K562 (cell line): ENCODE data around the gene GCDH. TPM values are rescaled to one million over a fixed set of nuclear protein-coding genes. Genes with fewer than 3 reads are reported as not detected.

Experiments used
- ASH1L ChIP-seq: fragments of 450-650 bp; IDR thresholded peaks from 2 replicates; pipeline ENCODE4 v1.6.1; 2018; ENCODE audit warnings: borderline replicate concordance, mild to moderate bottlenecking, low read depth; ENCODE audit not compliant: partially characterized antibody
- ATF1 ChIP-seq, 2 experiments: fragments of 450-650 bp in 1 of 2; IDR thresholded peaks; 2 replicates each; pipeline ENCODE4 v1.6.1; 2016; ENCODE audit warnings: missing compliant biosample characterization in 1 of 2, missing genetic modification characterization in 1 of 2
- CEBPB ChIP-seq: fragments of 450-650 bp; IDR thresholded peaks from 2 replicates; pipeline ENCODE4 v1.6.1; 2016; ENCODE audit warnings: missing genetic modification characterization, missing compliant biosample characterization
- ETV5 ChIP-seq: sonication (generic); formaldehyde crosslinking; IDR thresholded peaks from 2 replicates; pipeline ENCODE4 v1.4.0; 2020; ENCODE audit warnings: low read depth, mild to moderate bottlenecking, missing genetic modification reagents
- EWSR1 ChIP-seq: fragments of 450-650 bp; IDR thresholded peaks from 2 replicates; pipeline ENCODE4 v1.6.1; 2018; ENCODE audit warnings: borderline replicate concordance, mild to moderate bottlenecking, low read depth, moderate library complexity; ENCODE audit not compliant: partially characterized antibody
- HCFC1 ChIP-seq: IDR thresholded peaks from 2 replicates; pipeline ENCODE4 v1.6.1; 2012; ENCODE audit warnings: low read depth, low read length, improper control_type of control experiment
- HMGN3 ChIP-seq: IDR thresholded peaks from 2 replicates; pipeline ENCODE4 v1.6.1; 2011; ENCODE audit warnings: borderline replicate concordance, low read depth, mild to moderate bottlenecking, mixed read lengths, low read length; ENCODE audit not compliant: insufficient read length; ENCODE audit errors: extremely low read depth
- KDM1A ChIP-seq, 2 experiments: fragments of 450-650 bp; IDR thresholded peaks; 2 replicates each; pipeline ENCODE4 v1.6.1; 2016; ENCODE audit warnings: mild to moderate bottlenecking in 2 of 2
- PURB ChIP-seq: sonication (generic); formaldehyde crosslinking; IDR thresholded peaks from 2 replicates; pipeline ENCODE4 v1.9.0; 2021; ENCODE audit warnings: low read depth, mild to moderate bottlenecking, missing genetic modification reagents
- RFX7 ChIP-seq: fragments of 250-450 bp; sonication (Bioruptor Pico); IDR thresholded peaks from 2 replicates; pipeline ENCODE4 v1.5.1; 2021; ENCODE audit warnings: mild to moderate bottlenecking
- TFAM ChIP-seq: fragments of 250-450 bp; sonication (Bioruptor Pico); conservative IDR thresholded peaks from 2 replicates; pipeline ENCODE4 v1.5.0; 2021; ENCODE audit warnings: mild to moderate bottlenecking, moderate library complexity
- YY1 ChIP-seq, 3 experiments: IDR thresholded peaks; 2 replicates each; pipeline ENCODE4 v1.6.1; 2011; ENCODE audit warnings: low read length in 2 of 3, mild to moderate bottlenecking in 2 of 3, moderate library complexity in 2 of 3, borderline replicate concordance in 1 of 3, control low read depth in 1 of 3, low read depth in 1 of 3; ENCODE audit not compliant: insufficient read depth in 3 of 3, insufficient replicate concordance in 2 of 3, control insufficient read depth in 1 of 3, insufficient read length in 1 of 3; ENCODE audit errors: extremely low read depth in 1 of 3
- ZNF133 ChIP-seq: fragments of 250-450 bp; sonication (Bioruptor Pico); IDR thresholded peaks from 2 replicates; pipeline ENCODE4 v1.4.0; 2020; ENCODE audit warnings: mild to moderate bottlenecking
- polyA plus RNA-seq, 8 experiments: library from polyadenylated mRNA; depleted of rRNA in 4 of 8; stranded (reverse) in 5 of 8; unstranded in 3 of 8; fragments of >200 nt; fragmentation: Nextera tagmentation in 2 of 8; fragmentation: Illumina TruSeq in 1 of 8; extraction: Ambion mirVana in 2 of 8; extraction: Trizol in 1 of 8; gene quantifications; 2 replicates each; pipeline versions ENCODE4 v1.2.1 to v1.2.3, GENCODE V29; 2011 to 2014; ENCODE audit warnings: inconsistent platforms in 1 of 8, missing spikeins in 1 of 8
- total RNA-seq, 7 experiments: library from RNA; depleted of rRNA in 6 of 7; stranded (reverse); fragments of >200 nt in 6 of 7; fragmentation: Illumina TruSeq in 2 of 7; extraction: Trizol in 2 of 7; gene quantifications; 2 replicates each; pipeline versions ENCODE4 v1.2.1 to v1.2.3, GENCODE V29; 2011 to 2021; ENCODE audit warnings: low replicate concordance in 1 of 7
- TF ChIP-seq, protein P1 (sequence below): fragments of 250-450 bp; sonication (Bioruptor Pico); IDR thresholded peaks from 2 replicates; pipeline ENCODE4 v1.9.0; 2021; ENCODE audit warnings: mild to moderate bottlenecking, inconsistent platforms
- TF ChIP-seq, protein P2 (sequence below): fragments of 450-650 bp; IDR thresholded peaks from 2 replicates; pipeline ENCODE4 v1.6.1; 2018; ENCODE audit warnings: mild to moderate bottlenecking, low read depth; ENCODE audit not compliant: partially characterized antibody
- TF ChIP-seq, protein P3 (sequence below): IDR thresholded peaks from 2 replicates; pipeline ENCODE4 v1.6.1; 2011; ENCODE audit warnings: borderline replicate concordance, low read depth, mild to moderate bottlenecking, moderate library complexity, low read length; ENCODE audit not compliant: insufficient read depth, poor library complexity, severe bottlenecking
- TF ChIP-seq, protein P4 (sequence below): fragments of 200-400 bp; formaldehyde crosslinking; IDR thresholded peaks from 2 replicates; pipeline ENCODE4 v1.6.1; 2017; ENCODE audit warnings: mild to moderate bottlenecking, low read depth, low read length, moderate library complexity

Gene GCDH
- total and polyA plus RNA-seq, 9 of the 15 experiments (the other 6 are each of a cell fraction or from before 2014, with no cell fraction given), result 2.9 to 50.8 (median 19.1) TPM

DNA sequence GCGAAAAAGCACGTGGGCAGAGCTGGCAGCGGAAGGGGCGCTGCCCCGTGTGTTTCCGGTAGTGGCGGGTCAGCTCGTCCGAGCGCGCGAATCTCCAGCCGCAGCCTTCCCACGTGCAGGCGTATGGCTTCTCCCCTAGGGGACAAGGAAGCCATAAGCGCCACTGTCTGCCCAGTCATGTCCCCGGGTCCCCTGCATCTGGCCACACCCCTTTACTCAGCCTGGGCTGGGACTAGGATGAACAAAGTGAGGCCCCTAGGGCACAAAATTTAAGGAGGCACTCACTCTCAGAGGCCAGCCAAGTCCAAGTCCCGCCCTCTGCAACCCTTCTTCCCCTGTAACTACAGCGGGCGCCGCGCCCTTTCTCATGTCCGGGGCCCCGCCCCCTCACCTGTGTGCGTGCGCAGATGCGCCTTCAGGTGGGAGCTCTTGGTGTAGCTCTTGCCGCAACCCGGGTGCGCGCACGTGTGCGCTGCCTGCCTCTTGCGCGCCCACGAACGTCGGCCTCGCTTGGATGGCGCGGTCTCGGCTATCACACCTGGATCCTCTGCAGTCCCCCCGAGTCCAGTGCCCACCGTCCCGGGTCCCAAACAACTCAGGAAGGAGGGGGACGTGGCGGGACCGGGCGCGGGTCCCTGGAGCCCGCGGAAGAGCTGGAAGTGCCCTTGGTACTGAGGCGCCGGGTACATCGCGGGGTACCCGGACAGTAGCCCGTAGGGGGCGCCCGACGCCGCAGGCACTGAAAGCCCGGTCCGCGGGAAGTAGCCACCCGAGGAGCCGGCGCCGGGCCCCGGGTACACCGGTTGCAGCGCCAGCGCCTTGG is 5.8 kb upstream of the GCDH start (continued):
- TF ChIP-seq EWSR1, result no peak
- TF ChIP-seq, protein P1, sequence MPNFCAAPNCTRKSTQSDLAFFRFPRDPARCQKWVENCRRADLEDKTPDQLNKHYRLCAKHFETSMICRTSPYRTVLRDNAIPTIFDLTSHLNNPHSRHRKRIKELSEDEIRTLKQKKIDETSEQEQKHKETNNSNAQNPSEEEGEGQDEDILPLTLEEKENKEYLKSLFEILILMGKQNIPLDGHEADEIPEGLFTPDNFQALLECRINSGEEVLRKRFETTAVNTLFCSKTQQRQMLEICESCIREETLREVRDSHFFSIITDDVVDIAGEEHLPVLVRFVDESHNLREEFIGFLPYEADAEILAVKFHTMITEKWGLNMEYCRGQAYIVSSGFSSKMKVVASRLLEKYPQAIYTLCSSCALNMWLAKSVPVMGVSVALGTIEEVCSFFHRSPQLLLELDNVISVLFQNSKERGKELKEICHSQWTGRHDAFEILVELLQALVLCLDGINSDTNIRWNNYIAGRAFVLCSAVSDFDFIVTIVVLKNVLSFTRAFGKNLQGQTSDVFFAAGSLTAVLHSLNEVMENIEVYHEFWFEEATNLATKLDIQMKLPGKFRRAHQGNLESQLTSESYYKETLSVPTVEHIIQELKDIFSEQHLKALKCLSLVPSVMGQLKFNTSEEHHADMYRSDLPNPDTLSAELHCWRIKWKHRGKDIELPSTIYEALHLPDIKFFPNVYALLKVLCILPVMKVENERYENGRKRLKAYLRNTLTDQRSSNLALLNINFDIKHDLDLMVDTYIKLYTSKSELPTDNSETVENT (CRISPR knock-in tag), result no peak
- no peak for TF ChIP-seq RFX7 (CRISPR knock-in tag)
- TF ChIP-seq, protein P2, sequence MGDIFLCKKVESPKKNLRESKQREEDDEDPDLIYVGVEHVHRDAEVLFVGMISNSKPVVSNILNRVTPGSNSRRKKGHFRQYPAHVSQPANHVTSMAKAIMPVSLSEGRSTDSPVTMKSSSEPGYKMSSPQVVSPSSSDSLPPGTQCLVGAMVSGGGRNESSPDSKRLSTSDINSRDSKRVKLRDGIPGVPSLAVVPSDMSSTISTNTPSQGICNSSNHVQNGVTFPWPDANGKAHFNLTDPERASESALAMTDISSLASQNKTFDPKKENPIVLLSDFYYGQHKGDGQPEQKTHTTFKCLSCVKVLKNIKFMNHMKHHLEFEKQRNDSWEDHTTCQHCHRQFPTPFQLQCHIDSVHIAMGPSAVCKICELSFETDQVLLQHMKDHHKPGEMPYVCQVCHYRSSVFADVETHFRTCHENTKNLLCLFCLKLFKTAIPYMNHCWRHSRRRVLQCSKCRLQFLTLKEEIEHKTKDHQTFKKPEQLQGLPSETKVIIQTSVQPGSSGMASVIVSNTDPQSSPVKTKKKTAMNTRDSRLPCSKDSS, result no peak
- no peak; the same call in 1 of the 2 replicates for TF ChIP-seq HCFC1
- TF ChIP-seq YY1 (IDR thresholded peaks at IDR 0.05; ENCODE audit: borderline replicate concordance in 1 of 3, control insufficient read depth in 1 of 3, extremely low read depth in 1 of 3, insufficient read depth in 3 of 3, insufficient read length in 1 of 3, insufficient replicate concordance in 2 of 3, low read depth in 1 of 3, low read length in 2 of 3), result peak; percentile 33 to 86 (median 77)
- TF ChIP-seq ASH1L, result no peak
- no peak for TF ChIP-seq ATF1 (CRISPR knock-in tag; IDR thresholded peaks at IDR 0.05)
- peak; percentile 65; the same call in 1 of the 2 replicates for TF ChIP-seq ATF1 (tag; IDR thresholded peaks at IDR 0.05)
- TF ChIP-seq ETV5, result peak; percentile 85; the same call in 1 of the 2 replicates
- TF ChIP-seq HMGN3, result peak; percentile 89
- TF ChIP-seq CEBPB, result peak; percentile 75
- TF ChIP-seq TFAM (CRISPR knock-in tag), result no peak
- no peak for TF ChIP-seq KDM1A (IDR thresholded peaks at IDR 0.05)
- TF ChIP-seq, protein P3, sequence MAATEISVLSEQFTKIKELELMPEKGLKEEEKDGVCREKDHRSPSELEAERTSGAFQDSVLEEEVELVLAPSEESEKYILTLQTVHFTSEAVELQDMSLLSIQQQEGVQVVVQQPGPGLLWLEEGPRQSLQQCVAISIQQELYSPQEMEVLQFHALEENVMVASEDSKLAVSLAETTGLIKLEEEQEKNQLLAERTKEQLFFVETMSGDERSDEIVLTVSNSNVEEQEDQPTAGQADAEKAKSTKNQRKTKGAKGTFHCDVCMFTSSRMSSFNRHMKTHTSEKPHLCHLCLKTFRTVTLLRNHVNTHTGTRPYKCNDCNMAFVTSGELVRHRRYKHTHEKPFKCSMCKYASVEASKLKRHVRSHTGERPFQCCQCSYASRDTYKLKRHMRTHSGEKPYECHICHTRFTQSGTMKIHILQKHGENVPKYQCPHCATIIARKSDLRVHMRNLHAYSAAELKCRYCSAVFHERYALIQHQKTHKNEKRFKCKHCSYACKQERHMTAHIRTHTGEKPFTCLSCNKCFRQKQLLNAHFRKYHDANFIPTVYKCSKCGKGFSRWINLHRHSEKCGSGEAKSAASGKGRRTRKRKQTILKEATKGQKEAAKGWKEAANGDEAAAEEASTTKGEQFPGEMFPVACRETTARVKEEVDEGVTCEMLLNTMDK, result peak; percentile 83
- TF ChIP-seq ZNF133 (CRISPR knock-in tag), result no peak
- TF ChIP-seq, protein P4, sequence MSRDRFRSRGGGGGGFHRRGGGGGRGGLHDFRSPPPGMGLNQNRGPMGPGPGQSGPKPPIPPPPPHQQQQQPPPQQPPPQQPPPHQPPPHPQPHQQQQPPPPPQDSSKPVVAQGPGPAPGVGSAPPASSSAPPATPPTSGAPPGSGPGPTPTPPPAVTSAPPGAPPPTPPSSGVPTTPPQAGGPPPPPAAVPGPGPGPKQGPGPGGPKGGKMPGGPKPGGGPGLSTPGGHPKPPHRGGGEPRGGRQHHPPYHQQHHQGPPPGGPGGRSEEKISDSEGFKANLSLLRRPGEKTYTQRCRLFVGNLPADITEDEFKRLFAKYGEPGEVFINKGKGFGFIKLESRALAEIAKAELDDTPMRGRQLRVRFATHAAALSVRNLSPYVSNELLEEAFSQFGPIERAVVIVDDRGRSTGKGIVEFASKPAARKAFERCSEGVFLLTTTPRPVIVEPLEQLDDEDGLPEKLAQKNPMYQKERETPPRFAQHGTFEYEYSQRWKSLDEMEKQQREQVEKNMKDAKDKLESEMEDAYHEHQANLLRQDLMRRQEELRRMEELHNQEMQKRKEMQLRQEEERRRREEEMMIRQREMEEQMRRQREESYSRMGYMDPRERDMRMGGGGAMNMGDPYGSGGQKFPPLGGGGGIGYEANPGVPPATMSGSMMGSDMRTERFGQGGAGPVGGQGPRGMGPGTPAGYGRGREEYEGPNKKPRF, result no peak
- no peak for TF ChIP-seq PURB
